ENCODE data around the gene WDR27. TPM values are rescaled to one million over a fixed set of nuclear protein-coding genes. Genes with fewer than 3 reads are reported as not detected.
A peak's percentile ranks its signal among the peaks of the same experiment; 100 is the strongest.

The WDR27 gene
- total and polyA plus RNA-seq, 4 donors, result 6.9 to 68.1 (median 31.4) TPM

DNA sequence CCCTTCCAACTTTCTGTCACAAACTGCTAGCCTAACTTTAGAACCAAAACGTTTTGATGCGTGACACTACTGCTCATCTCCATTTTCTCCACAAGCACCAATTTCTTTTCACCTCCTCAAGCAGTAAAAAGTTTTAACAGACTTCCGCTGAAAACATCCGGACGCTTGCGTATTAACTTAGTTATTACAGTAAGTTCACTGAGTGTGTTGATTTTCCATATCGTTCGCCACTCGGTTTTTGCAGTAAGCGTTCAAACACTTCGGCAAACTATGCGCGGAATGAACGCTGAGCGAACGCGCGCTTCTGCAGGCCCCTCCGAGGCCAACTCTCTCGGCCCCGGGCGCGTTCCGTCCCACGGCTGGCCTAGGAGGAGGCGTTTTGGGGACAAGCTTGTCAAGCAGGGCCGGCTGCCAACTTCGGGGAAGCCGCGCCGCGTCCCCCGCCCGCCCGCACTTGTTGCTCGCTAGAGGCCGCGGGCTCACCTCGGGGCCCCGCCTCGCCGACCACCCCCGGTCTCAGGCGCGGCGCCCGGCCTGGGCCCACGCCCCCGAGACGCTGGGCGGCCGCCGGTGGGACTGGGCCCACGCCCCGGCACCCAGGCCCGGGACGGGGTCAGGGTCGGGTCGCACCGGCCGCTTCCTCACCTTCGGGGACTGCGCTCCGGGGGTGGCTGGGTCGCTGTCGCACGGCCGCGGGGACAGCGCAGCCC lies 21.5 kb upstream of the WDR27 start:
- Histone ChIP-seq H3K36me3 (ENCODE audit: control insufficient read depth in 4 of 4, insufficient read depth in 4 of 4, low read length in 4 of 4) (peaks cover 0 to 10% (median 0%) of the 10 kb centered on the region in 4 donors), H3K27me3 (ENCODE audit: control insufficient read depth in 3 of 3, insufficient read depth in 3 of 3, low read length in 2 of 3) (no peaks in the 10 kb centered on the region), H3K4me1 (ENCODE audit: control insufficient read depth in 5 of 5, insufficient read depth in 5 of 5, low read length in 5 of 5) (peaks cover 0 to 33% (median 7%) of the 10 kb centered on the region in 5 donors), H3K4me3 (peak overlapping the region; percentile 86), H3K27ac (ENCODE audit: low read depth in 1 of 2, low read length in 1 of 2) (peak overlapping the region; percentile 95 to 100), H3K9ac (ENCODE audit: insufficient read depth in 1 of 2, low read length in 2 of 2) (peak overlapping the region; percentile 73 to 89), H3K9me3 (ENCODE audit: control insufficient read depth in 4 of 4, insufficient read depth in 3 of 4, low read length in 3 of 4) (no peaks in the 10 kb centered on the region)
- peak; percentile 86 to 90 (median 89) for DNase-seq
- no peak for TF ChIP-seq CTCF (IDR thresholded peaks at IDR 0.05; ENCODE audit: control extremely low read depth, extremely low read depth)
- peak; percentile 44 for ATAC-seq (ENCODE audit: insufficient read depth, low FRiP score)
- WGBS, 2 donors, result 1% methylated on average over 40 to 70 of the region's 70 CpGs

GRCh38 chr6:169722362-169723199 lies 20.8 kb upstream of the WDR27 start:
- Histone ChIP-seq H3K9me3 (ENCODE audit: control insufficient read depth in 4 of 4, insufficient read depth in 3 of 4, low read length in 3 of 4) (no peaks in the 10 kb centered on the region), H3K27ac (ENCODE audit: low read depth in 1 of 2, low read length in 1 of 2) (peak overlapping the region; percentile 95 to 100), H3K36me3 (ENCODE audit: control insufficient read depth in 4 of 4, insufficient read depth in 4 of 4, low read length in 4 of 4) (peaks cover 0 to 12% (median 0%) of the 10 kb centered on the region in 4 donors), H3K9ac (ENCODE audit: insufficient read depth in 1 of 2, low read length in 2 of 2) (peak overlapping the region; percentile 73 to 89), H3K4me1 (ENCODE audit: control insufficient read depth in 5 of 5, insufficient read depth in 5 of 5, low read length in 5 of 5) (peaks cover 0 to 33% (median 7%) of the 10 kb centered on the region in 5 donors), H3K4me3 (peak overlapping the region; percentile 86), H3K27me3 (ENCODE audit: control insufficient read depth in 3 of 3, insufficient read depth in 3 of 3, low read length in 2 of 3) (no peaks in the 10 kb centered on the region)
- no peak for TF ChIP-seq CTCF (IDR thresholded peaks at IDR 0.05; ENCODE audit: control extremely low read depth, extremely low read depth)
- DNase-seq (peak in 2 of 3 donors; percentile 39 to 64), ATAC-seq (ENCODE audit: insufficient read depth, low FRiP score) (no peak)
- 5 to 7% methylated on average over 22 of the region's 22 CpGs for WGBS, 2 donors

GRCh38 chr6:169720207-169720855 lies 18.5 kb upstream of the WDR27 start:
- Histone ChIP-seq H3K36me3 (ENCODE audit: control insufficient read depth in 4 of 4, insufficient read depth in 4 of 4, low read length in 4 of 4) (peaks cover 1 to 21% (median 6%) of the 10 kb centered on the region in 4 donors), H3K4me1 (ENCODE audit: control insufficient read depth in 5 of 5, insufficient read depth in 5 of 5, low read length in 5 of 5) (peaks cover 0 to 28% (median 6%) of the 10 kb centered on the region in 5 donors), H3K4me3 (no peak overlapping the region), H3K9me3 (ENCODE audit: control insufficient read depth in 4 of 4, insufficient read depth in 3 of 4, low read length in 3 of 4) (no peaks in the 10 kb centered on the region), H3K9ac (ENCODE audit: insufficient read depth in 1 of 2, low read length in 2 of 2) (no peak overlapping the region), H3K27me3 (ENCODE audit: control insufficient read depth in 3 of 3, insufficient read depth in 3 of 3, low read length in 2 of 3) (no peaks in the 10 kb centered on the region), H3K27ac (ENCODE audit: low read depth in 1 of 2, low read length in 1 of 2) (no peak overlapping the region)
- WGBS, 2 donors, result 79 to 85% methylated on average over 3 of the region's 3 CpGs
- TF ChIP-seq CTCF (IDR thresholded peaks at IDR 0.05; ENCODE audit: control extremely low read depth, extremely low read depth), result no peak
- no peak for DNase-seq
- no peak for ATAC-seq (ENCODE audit: insufficient read depth, low FRiP score)
